Karpas-422 (cell line): ENCODE data around the gene COG4. TPM values are rescaled to one million over a fixed set of nuclear protein-coding genes. Genes with fewer than 3 reads are reported as not detected.

Experiments
- DNase-seq: peaks from one replicate; pipeline ENCODE4 v3.0.0-alpha.2; 2015
- H2AFZ ChIP-seq: fragments of 200-600 bp; sonication (generic); 2 replicates; pipeline ENCODE4 v1.6.1; 2014; ENCODE audit warnings: antibody characterized with exemption, low read length, mixed read lengths
- H3K27ac ChIP-seq: fragments of 200-600 bp; sonication (generic); 2 replicates; pipeline ENCODE4 v1.5.1; 2014; ENCODE audit warnings: mild to moderate bottlenecking, low read length, moderate library complexity
- H3K27me3 ChIP-seq: fragments of 200-600 bp; sonication (generic); 2 replicates; pipeline ENCODE4 v1.6.1; 2014; ENCODE audit warnings: low read length, mixed read lengths
- H3K36me3 ChIP-seq: fragments of 200-600 bp; sonication (generic); 2 replicates; pipeline ENCODE4 v1.6.1; 2014; ENCODE audit warnings: low read length, mixed read lengths; ENCODE audit not compliant: insufficient read depth
- H3K4me1 ChIP-seq: fragments of 200-600 bp; sonication (generic); 2 replicates; pipeline ENCODE4 v1.6.1; 2014; ENCODE audit warnings: mild to moderate bottlenecking, low read length, mixed read lengths
- H3K4me2 ChIP-seq: fragments of 200-600 bp; sonication (generic); 2 replicates; pipeline ENCODE4 v1.6.1; 2014; ENCODE audit warnings: low read length, low read depth, mild to moderate bottlenecking; ENCODE audit not compliant: poor library complexity, severe bottlenecking
- H3K4me3 ChIP-seq: fragments of 200-600 bp; sonication (generic); 2 replicates; pipeline ENCODE4 v1.5.1; 2014; ENCODE audit warnings: mild to moderate bottlenecking, antibody characterized with exemption, low read length, mixed read lengths
- H3K79me2 ChIP-seq: fragments of 200-600 bp; sonication (generic); 2 replicates; pipeline ENCODE4 v1.6.1; 2014; ENCODE audit warnings: mild to moderate bottlenecking, low read length, mixed read lengths
- H3K9ac ChIP-seq: fragments of 200-600 bp; sonication (generic); 2 replicates; pipeline ENCODE4 v1.6.0; 2014; ENCODE audit warnings: low read length
- H3K9me2 ChIP-seq: fragments of 200-600 bp; sonication (generic), shearing (Covaris generic); replicated peaks from 2 replicates; pipeline ENCODE4 v1.6.0; 2014; ENCODE audit warnings: mild to moderate bottlenecking, low read length, moderate library complexity; ENCODE audit not compliant: insufficient read depth
- H3K9me3 ChIP-seq: fragments of 300-700, 200-600 bp; sonication (generic); 2 replicates; pipeline ENCODE4 v1.6.1; 2014; ENCODE audit warnings: low read length, mixed read lengths
- H4K20me1 ChIP-seq: fragments of 200-600 bp; sonication (generic); 2 replicates; pipeline ENCODE4 v1.6.1; 2014; ENCODE audit warnings: mild to moderate bottlenecking, antibody characterized with exemption, low read length, low read depth; ENCODE audit not compliant: insufficient read depth
- total RNA-seq: library from RNA; depleted of rRNA; stranded (reverse); fragments of >200 nt; shearing (Covaris generic); gene quantifications from 2 replicates; pipeline ENCODE4 v1.2.3, GENCODE V29; 2014; ENCODE audit warnings: low replicate concordance

The COG4 gene
- total RNA-seq, 1 experiment from 2014 or later: 47.0 TPM

DNA sequence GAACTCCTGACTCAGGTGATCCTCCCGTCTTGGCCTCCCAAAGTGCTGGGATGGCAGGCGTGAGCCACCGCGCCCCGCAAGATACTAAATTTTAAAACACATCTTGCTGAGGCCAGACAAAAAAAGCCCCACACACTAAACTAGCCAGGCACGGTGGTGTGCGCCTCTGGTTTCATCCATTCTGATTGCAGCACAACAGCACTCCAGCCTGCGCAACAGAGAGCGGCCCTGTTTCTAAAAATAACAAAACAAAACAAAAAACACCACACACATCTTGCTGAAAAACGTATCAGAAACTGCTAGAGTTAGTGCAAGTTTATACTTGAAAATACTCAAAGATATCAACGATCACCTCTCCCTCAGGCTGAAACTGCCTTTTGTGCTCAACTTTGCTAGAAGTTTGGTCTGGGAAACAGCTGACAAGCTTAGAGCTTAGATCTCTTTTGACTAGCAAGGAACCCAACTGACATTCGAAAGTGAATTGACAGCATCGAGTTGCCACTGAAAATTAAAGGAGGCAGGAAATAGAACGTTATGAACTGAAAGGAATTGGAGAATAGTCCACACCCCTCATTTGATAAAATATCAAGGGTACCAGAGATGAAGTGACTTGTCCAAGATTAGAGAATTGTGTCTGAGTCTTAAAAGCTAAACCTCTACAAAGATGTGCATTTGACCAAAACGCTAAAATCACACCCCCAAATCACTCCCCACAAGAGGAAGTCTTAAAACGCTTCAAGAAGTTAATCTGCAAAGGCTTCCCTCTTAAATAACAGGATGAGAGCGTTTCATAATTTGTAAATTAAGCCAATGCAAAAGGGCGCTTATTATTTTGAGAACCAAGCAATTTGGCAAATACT lies 908 bp downstream of the COG4 start:
- H3K9ac ChIP-seq: peak overlapping the region; percentile 96
- peak overlapping the region; percentile 25 for H2AFZ ChIP-seq
- no peaks in the 10 kb centered on the region for H3K9me2 ChIP-seq
- H3K4me1 ChIP-seq: peaks cover 44% of the 10 kb centered on the region
- peak overlapping the region; percentile 80 for H3K4me2 ChIP-seq
- peaks cover 64% of the 10 kb centered on the region for H3K79me2 ChIP-seq
- H3K36me3 ChIP-seq: peaks cover 22% of the 10 kb centered on the region
- H3K9me3 ChIP-seq: no peaks in the 10 kb centered on the region
- peaks cover 19% of the 10 kb centered on the region for H4K20me1 ChIP-seq
- H3K4me3 ChIP-seq: peak overlapping the region; percentile 95
- peak; percentile 70 for DNase-seq
- H3K27me3 ChIP-seq: no peaks in the 10 kb centered on the region
- peak overlapping the region; percentile 87 for H3K27ac ChIP-seq

DNA sequence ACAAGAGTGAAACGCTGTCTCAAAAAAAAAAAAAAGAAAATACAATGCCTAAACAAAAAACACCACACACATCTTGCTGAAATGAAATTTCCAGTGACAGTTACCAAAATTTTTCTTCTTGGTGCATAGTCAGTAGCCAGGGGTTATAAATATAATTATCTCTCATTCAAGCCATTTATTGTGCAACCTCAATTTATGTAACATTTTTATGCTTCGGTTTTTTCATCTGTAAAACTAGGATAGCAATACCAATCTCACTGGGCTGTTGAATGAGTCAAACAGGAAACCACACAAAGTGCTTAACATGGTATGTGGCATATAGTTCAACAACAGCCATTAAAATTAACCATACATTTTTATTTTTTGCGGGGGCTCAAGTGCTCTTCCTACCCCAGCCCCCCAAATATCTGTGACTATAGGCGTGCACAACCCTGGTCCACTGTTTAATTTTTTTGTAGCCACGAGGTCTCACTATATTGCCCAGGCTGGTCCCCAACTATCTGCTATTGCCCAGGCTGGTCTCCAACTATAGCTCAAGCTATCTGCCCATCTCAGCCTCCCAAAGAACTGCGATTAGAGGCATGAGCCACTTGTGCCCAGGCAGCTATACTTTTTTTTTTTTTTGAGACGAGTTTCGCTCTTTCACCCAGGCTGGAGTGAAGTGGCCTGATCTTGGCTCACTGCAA lies 2.6 kb downstream of the COG4 start:
- Histone ChIP-seq H3K9me2 (no peaks in the 10 kb centered on the region), H3K4me2 (no peak overlapping the region), H3K9me3 (no peaks in the 10 kb centered on the region), H3K9ac (no peak overlapping the region), H3K4me1 (peaks cover 28% of the 10 kb centered on the region), H3K27ac (no peak overlapping the region), H3K27me3 (no peaks in the 10 kb centered on the region), H3K36me3 (peaks cover 6% of the 10 kb centered on the region), H4K20me1 (peaks cover 6% of the 10 kb centered on the region; the same call in 1 of the 2 replicates), H3K4me3 (no peak overlapping the region), H2AFZ (0 out of 2 replicates have a peak overlapping the region, but pooled peaks have one; percentile 24), H3K79me2 (peaks cover 47% of the 10 kb centered on the region)
- DNase-seq: no peak

- H3K27me3 ChIP-seq: no peaks in the 10 kb centered on the region
- H3K4me2 ChIP-seq: no peak overlapping the region
- H3K9me2 ChIP-seq: no peaks in the 10 kb centered on the region
- H3K27ac ChIP-seq: no peak overlapping the region
- no peaks in the 10 kb centered on the region for H4K20me1 ChIP-seq
- DNase-seq: no peak
- no peaks in the 10 kb centered on the region for H3K79me2 ChIP-seq
- H3K9me3 ChIP-seq: no peaks in the 10 kb centered on the region
- no peak overlapping the region for H2AFZ ChIP-seq
- peaks cover 9% of the 10 kb centered on the region; the same call in 1 of the 2 replicates for H3K36me3 ChIP-seq
- no peak overlapping the region for H3K9ac ChIP-seq
- H3K4me1 ChIP-seq: no peaks in the 10 kb centered on the region
- H3K4me3 ChIP-seq: no peak overlapping the region
Observed at GRCh38 chr16:70512456-70512855, 10.9 kb downstream of the COG4 start.

GRCh38 chr16:70511833-70512232 lies 11.5 kb downstream of the COG4 start:
- H3K9ac ChIP-seq: no peak overlapping the region
- no peak overlapping the region for H3K27ac ChIP-seq
- H3K9me3 ChIP-seq: no peaks in the 10 kb centered on the region
- no peaks in the 10 kb centered on the region for H4K20me1 ChIP-seq
- H3K9me2 ChIP-seq: no peaks in the 10 kb centered on the region
- no peak for DNase-seq
- H3K4me2 ChIP-seq: no peak overlapping the region
- no peak overlapping the region for H3K4me3 ChIP-seq
- no peaks in the 10 kb centered on the region for H3K27me3 ChIP-seq
- peaks cover 13% of the 10 kb centered on the region; the same call in 1 of the 2 replicates for H3K36me3 ChIP-seq
- H2AFZ ChIP-seq: no peak overlapping the region
- no peaks in the 10 kb centered on the region for H3K79me2 ChIP-seq
- H3K4me1 ChIP-seq: no peaks in the 10 kb centered on the region

GRCh38 chr16:70510216-70510615 lies 13.1 kb downstream of the COG4 start:
- Histone ChIP-seq H3K79me2 (no peaks in the 10 kb centered on the region), H3K9me3 (no peaks in the 10 kb centered on the region), H3K27me3 (no peaks in the 10 kb centered on the region), H3K27ac (no peak overlapping the region), H3K36me3 (peaks cover 13% of the 10 kb centered on the region; the same call in 1 of the 2 replicates), H3K9me2 (no peaks in the 10 kb centered on the region), H3K4me2 (no peak overlapping the region), H3K9ac (no peak overlapping the region), H4K20me1 (no peaks in the 10 kb centered on the region), H3K4me1 (no peaks in the 10 kb centered on the region), H3K4me3 (no peak overlapping the region), H2AFZ (no peak overlapping the region)
- no peak for DNase-seq

DNA sequence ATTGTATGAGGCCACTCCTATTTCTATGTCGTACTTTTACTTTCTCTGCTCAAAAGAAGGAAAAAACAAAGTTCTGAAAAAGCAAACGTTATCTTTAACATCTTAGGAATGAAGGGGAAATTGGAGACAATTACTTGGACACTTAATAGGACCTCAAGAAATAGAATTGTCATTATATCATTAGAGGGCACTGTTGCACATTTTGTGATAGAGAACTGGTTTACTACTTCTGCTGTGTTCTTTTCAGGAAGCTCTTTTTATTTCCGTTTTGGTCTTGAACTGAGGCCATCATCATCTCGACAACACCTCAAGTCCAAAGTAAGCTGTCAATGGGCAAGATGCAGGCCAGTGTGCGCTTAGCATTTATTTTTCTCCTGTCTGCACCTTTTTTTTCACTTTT lies 14.6 kb downstream of the COG4 start:
- Histone ChIP-seq H3K4me3 (no peak overlapping the region), H3K4me1 (no peaks in the 10 kb centered on the region), H3K36me3 (peaks cover 7% of the 10 kb centered on the region; the same call in 1 of the 2 replicates), H3K9ac (no peak overlapping the region), H3K27me3 (no peaks in the 10 kb centered on the region), H3K9me3 (no peaks in the 10 kb centered on the region), H3K9me2 (no peaks in the 10 kb centered on the region), H4K20me1 (no peaks in the 10 kb centered on the region), H3K27ac (no peak overlapping the region), H3K79me2 (no peaks in the 10 kb centered on the region), H3K4me2 (no peak overlapping the region), H2AFZ (no peak overlapping the region)
- peak; percentile 71 for DNase-seq

DNA sequence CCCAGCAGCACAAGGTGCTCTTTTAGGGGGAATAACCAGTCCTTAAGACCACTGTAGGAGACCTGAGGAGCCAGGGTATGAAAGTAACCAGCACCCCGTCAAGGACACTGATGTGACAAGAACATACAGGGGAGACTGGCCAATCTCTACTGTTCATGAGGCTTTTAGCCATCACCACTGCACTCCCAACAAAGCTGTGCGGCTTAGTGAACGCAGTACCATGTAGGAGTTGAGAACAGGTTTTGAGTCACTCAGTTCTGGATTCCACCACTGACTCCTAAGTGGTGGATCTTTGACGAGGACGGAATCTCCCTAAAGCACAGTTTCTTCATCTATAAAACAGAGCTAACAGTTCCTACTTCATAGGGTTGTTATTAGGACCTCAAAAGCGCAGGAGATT lies 26.8 kb downstream of the COG4 start:
- no peaks in the 10 kb centered on the region for H3K9me3 ChIP-seq
- H3K4me3 ChIP-seq: no peak overlapping the region
- no peaks in the 10 kb centered on the region for H3K27me3 ChIP-seq
- no peaks in the 10 kb centered on the region for H4K20me1 ChIP-seq
- no peak for DNase-seq
- no peak overlapping the region for H3K9ac ChIP-seq
- H3K9me2 ChIP-seq: no peaks in the 10 kb centered on the region
- no peak overlapping the region for H3K27ac ChIP-seq
- H3K4me1 ChIP-seq: no peaks in the 10 kb centered on the region
- H3K36me3 ChIP-seq: peaks cover 8% of the 10 kb centered on the region; the same call in 1 of the 2 replicates
- H2AFZ ChIP-seq: no peak overlapping the region
- H3K79me2 ChIP-seq: no peaks in the 10 kb centered on the region
- no peak overlapping the region for H3K4me2 ChIP-seq

- Histone ChIP-seq H3K27ac (no peak overlapping the region), H3K9ac (no peak overlapping the region), H3K79me2 (no peaks in the 10 kb centered on the region), H3K4me2 (no peak overlapping the region), H4K20me1 (no peaks in the 10 kb centered on the region), H2AFZ (no peak overlapping the region), H3K4me3 (no peak overlapping the region), H3K27me3 (no peaks in the 10 kb centered on the region), H3K9me3 (no peaks in the 10 kb centered on the region), H3K36me3 (peaks cover 5% of the 10 kb centered on the region; the same call in 1 of the 2 replicates), H3K9me2 (no peaks in the 10 kb centered on the region), H3K4me1 (no peaks in the 10 kb centered on the region)
- DNase-seq: no peak
Observed at GRCh38 chr16:70495425-70496182, 27.8 kb downstream of the COG4 start.
